IPS-15b (cell line): ENCODE results near the gene SIPA1L3.

Experiments used
- H3K27me3 ChIP-seq: one replicate; pipeline ENCODE4 v1.6.1; 2013; ENCODE audit warnings: low read length; ENCODE audit not compliant: control insufficient read depth, insufficient read depth
- H3K36me3 ChIP-seq: one replicate; pipeline ENCODE4 v1.6.1; 2013; ENCODE audit warnings: low read length; ENCODE audit not compliant: control insufficient read depth, insufficient read depth
- H3K4me1 ChIP-seq: one replicate; pipeline ENCODE4 v1.6.1; 2013; ENCODE audit warnings: mild to moderate bottlenecking, low read length; ENCODE audit not compliant: control insufficient read depth, insufficient read depth
- H3K4me3 ChIP-seq: one replicate; pipeline ENCODE4 v1.5.1; 2013; ENCODE audit warnings: low read depth, low read length
- H3K9ac ChIP-seq: one replicate; pipeline ENCODE4 v1.6.1; 2013; ENCODE audit warnings: low read depth, mild to moderate bottlenecking, low read length
- H3K9me3 ChIP-seq: one replicate; pipeline ENCODE4 v1.6.1; 2013; ENCODE audit warnings: mild to moderate bottlenecking, low read length; ENCODE audit not compliant: control insufficient read depth, insufficient read depth

Gene SIPA1L3

DNA sequence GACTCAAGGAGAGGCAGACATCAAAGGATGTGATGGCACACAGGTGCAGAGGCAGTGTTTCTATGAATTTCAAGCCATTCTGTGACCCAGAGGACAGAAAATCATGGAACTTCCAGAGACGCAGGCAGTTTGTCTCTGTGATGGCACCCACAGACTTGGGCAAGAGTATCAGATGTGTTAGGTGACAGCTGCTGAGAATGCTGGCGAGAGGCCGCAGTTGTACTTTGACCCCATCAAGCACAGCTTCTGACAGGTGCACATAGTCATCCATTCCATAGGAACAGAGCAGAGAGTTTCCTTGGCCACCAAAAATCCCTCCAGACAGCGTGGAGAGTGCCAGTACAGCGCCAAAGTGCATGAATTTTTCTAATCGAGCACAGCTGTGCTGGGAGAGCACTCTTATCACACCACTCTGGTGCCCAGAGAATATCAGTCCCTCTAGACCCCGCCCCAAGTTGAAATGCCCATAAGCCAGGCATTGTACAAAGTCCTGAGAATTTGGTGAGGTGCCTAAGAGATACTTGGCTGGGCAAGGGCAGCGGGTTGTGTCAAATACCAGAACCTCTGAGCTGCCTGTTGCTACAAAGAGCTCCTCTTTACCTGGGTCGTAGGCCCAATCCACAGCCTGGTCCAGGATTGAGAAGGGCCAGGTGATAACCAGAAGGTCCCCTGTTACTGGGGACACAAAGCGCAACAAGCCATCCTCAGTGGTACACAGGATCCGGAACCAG is 13.0 kb upstream of the SIPA1L3 start:
- no peak overlapping the region for H3K9ac ChIP-seq
- H3K27me3 ChIP-seq = no peaks in the 10 kb centered on the region
- H3K36me3 ChIP-seq = no peaks in the 10 kb centered on the region
- H3K9me3 ChIP-seq = no peaks in the 10 kb centered on the region
- no peaks in the 10 kb centered on the region for H3K4me1 ChIP-seq
- H3K4me3 ChIP-seq = no peak overlapping the region

DNA sequence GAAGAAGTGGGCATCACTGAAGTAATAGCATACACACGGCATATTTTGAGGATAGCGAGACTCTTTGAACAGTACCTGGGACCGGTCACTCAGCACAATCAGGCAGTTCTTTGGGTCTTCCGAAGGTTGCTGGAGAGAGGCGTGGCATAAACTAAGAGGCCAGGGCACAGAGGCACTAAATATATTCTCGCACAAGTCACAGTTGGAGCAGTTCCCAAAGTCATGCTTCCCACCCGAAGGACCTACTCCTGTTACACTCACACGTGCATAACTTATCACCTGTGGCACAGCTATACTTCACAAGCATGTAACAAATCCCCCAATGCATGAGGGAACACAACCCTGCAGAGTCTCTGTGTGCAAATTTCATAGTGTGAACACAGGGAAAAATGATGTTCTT is 10.8 kb upstream of the SIPA1L3 start:
- Histone ChIP-seq H3K4me1 (no peaks in the 10 kb centered on the region), H3K27me3 (no peaks in the 10 kb centered on the region), H3K36me3 (no peaks in the 10 kb centered on the region), H3K9ac (no peak overlapping the region), H3K4me3 (no peak overlapping the region), H3K9me3 (no peaks in the 10 kb centered on the region)

DNA sequence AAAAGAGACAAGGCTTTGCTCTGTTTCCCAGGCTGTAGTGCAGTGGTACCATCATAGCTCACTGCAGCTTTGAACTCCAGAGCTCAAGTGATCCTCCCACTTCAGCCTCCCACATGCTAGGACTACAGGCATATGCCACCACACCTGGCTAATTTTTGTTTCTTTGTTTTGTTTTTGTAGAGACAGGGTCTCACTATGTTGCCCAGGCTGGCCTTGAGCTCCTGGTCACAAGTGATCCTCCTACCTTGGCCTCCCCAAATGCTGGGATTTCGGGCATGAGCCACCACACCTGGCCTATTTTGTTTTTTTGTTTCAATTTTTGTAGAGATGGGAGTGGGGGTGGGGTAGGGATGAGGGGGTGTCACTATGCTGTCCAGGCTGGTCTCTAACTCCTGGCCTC is 7.6 kb upstream of the SIPA1L3 start:
- Histone ChIP-seq H3K27me3 (no peaks in the 10 kb centered on the region), H3K9ac (no peak overlapping the region), H3K4me1 (no peaks in the 10 kb centered on the region), H3K36me3 (no peaks in the 10 kb centered on the region), H3K4me3 (no peak overlapping the region), H3K9me3 (no peaks in the 10 kb centered on the region)

DNA sequence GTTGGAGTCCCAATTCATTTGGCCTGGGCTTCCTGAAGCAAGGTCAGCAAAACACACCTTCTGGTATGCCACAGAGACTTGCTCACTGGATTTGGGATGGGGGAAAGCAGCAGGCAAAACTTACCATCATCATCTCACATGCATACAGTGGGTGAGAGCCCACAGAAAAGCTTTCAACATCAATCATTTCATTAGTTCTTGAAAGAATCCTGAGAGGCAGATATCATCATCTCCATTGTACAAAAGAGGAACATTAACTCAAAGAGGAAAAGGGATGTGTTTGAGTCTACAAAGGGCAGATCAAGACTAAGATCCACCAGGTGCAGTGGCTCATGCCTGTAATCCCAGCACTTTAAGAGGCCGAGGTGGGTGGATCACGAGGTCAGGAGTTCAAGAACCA is 7.0 kb upstream of the SIPA1L3 start:
- H3K27me3 ChIP-seq = no peaks in the 10 kb centered on the region
- H3K4me1 ChIP-seq = no peaks in the 10 kb centered on the region
- H3K36me3 ChIP-seq = no peaks in the 10 kb centered on the region
- no peak overlapping the region for H3K4me3 ChIP-seq
- H3K9ac ChIP-seq = no peak overlapping the region
- no peaks in the 10 kb centered on the region for H3K9me3 ChIP-seq

DNA sequence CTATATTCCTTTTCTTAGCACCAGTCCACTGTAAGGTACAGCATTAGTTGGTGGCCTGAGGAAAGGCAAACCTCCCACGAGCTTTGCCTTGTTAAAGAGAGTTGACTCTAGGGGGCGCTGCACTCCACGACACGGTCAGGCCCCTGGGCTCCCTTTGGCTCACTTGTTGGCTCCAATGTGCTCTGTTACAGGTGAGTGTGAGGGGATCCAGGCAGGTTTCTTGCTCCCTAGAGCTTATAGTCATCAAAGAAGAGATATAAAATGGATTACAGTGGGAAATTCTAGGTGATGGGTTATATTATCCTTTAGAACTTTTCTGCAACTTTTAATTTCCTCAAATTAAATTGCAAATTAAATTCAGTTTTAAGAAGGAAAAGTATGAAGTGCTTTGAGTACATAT is 4.3 kb upstream of the SIPA1L3 start:
- Histone ChIP-seq H3K27me3 (no peaks in the 10 kb centered on the region), H3K4me3 (no peak overlapping the region), H3K4me1 (peaks cover 6% of the 10 kb centered on the region), H3K9me3 (no peaks in the 10 kb centered on the region), H3K36me3 (peaks cover 3% of the 10 kb centered on the region), H3K9ac (no peak overlapping the region)

DNA sequence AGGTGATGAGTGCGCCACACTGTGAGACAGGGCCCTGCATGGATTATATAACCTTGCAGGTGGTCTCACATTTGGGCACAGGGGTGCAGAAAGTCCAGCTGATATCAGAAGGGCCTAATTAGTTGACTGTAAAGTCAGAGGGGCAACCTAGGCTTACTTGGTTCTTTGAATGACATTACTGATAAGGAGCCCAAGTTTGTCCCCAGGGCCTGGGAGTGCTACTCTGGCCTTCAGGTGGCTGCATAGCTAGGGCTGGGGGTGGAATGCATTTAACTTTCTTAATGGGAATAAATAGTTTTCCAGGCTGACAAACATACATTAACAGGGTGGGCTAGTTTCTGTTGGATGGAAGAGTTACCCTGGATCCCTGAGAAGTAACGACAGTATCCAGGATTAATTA is 3.9 kb upstream of the SIPA1L3 start:
- no peak overlapping the region for H3K4me3 ChIP-seq
- H3K27me3 ChIP-seq = no peaks in the 10 kb centered on the region
- H3K36me3 ChIP-seq = peaks cover 3% of the 10 kb centered on the region
- peaks cover 6% of the 10 kb centered on the region for H3K4me1 ChIP-seq
- no peaks in the 10 kb centered on the region for H3K9me3 ChIP-seq
- H3K9ac ChIP-seq = no peak overlapping the region

DNA sequence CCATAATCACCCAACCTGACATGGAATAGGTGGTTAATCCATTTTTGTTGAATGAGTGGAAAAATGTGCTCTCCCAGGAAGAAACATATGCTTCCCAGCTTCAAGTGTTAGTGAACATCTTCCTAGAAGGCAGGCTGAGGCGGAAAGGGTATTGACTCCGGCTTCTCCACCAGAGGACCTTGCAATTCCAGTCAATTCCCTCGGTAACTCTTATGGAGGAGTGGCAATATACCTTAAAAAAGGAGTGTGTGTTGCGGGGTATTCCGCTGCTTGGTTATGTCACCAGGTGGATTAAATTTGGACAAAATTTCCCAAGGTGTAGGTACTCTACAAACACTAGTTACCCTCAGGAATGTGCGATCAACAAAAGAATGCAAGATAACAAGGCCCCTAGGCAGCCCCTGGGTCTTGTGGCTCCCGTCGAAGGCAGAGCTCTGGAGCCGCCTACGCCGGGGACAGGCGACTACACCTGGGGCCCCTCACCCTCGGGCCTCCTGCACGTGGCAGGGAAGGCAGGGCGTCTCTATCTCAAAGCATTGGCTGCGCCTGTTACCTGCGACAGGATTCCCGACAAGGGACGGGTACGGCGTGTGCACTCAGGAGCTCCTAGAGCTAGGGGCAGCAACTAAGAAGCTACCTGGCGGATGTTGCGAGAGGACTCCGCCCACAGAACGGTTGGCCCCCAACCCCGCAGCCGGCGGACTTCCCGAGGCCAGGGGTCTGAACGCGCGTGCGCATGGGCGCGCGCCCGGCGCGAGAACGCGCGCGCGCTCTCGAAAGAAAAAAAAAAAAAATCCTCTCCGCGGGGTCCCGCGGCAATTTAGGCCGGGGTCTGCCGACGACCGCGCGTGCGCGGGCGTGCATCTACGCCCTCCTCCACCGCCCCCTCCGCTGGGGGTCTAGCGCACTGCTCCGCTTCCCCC is 801 bp upstream of the SIPA1L3 start, which contains the start of gene WDR87:
Gene WDR87 (minus strand): TSS at position 649 of the 923 bp plus-strand sequence. CDS start 8,355 bp downstream, outside the sequence.
- H3K9me3 ChIP-seq = no peaks in the 10 kb centered on the region
- H3K4me3 ChIP-seq = peak within 1 kb of the TSS; percentile 72
- peaks cover 14% of the 10 kb centered on the region for H3K4me1 ChIP-seq
- peak within 1 kb of the TSS; percentile 85 for H3K9ac ChIP-seq
- H3K36me3 ChIP-seq = peaks cover 3% of the 10 kb centered on the region
- H3K27me3 ChIP-seq = no peaks in the 10 kb centered on the region

DNA sequence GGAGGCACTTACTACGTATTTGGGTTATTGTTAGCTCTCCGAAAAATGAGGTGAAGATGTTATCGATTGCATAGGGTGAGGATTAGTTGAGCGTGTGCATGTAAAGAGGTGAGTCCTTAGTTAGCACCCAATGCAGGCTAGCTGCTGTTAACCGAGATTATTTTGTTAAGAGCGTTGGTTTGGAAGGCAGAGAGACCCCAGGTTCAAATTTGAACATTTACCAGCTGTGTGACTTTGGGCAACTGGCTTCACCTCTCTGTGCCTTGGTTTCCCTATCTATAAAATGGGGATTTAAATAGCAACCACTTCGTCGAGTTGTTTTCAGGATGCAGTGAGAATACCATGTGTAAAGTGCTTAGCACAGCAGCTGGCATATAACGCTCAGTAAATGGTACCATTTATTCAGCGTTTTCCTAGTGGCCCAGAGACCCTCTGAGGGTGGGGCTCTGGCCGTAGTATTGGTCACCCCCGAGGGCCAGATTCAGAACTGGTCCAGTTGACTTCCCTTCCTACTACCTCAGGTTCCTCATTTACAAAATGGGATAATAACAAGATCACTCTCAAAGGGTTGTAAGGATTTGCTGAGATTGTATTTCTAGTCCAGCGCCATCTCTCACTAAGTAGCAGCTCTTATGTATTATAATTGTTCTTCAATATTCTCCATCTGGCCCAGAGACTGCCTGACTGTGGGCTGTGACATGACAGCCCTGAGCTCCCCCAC is 887 bp downstream of the SIPA1L3 start:
- H3K4me1 ChIP-seq = peaks cover 14% of the 10 kb centered on the region
- H3K9ac ChIP-seq = peak overlapping the region; percentile 28
- H3K9me3 ChIP-seq = no peaks in the 10 kb centered on the region
- peaks cover 3% of the 10 kb centered on the region for H3K36me3 ChIP-seq
- H3K4me3 ChIP-seq = peak overlapping the region; percentile 72
- H3K27me3 ChIP-seq = no peaks in the 10 kb centered on the region

DNA sequence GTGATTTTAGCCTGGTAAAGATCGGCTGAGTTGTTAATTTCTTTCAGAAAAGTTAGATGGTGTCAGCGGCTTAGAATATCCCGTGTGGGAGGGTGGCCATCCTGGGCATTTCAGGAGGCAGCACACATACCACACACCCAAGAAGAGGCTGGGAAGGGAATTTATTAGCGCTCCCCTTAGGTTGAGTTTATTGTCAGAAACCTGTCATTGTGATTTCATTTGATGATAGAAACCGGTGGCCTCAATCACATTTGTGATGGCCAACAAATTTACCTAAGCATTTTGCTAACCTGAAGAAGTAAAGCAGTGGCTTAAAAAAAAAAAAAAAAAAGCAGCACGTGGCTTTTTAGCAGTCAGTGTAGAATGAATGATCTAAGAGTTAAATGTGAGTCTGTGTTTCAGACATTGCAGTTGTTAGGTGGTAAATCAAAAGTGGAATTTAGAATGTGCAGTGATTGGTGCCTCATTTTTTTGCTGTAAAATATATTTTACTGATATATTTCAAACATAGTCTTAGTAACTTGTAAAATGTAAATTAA is 2.7 kb downstream of the SIPA1L3 start:
- peaks cover 14% of the 10 kb centered on the region for H3K4me1 ChIP-seq
- no peak overlapping the region for H3K4me3 ChIP-seq
- peaks cover 3% of the 10 kb centered on the region for H3K36me3 ChIP-seq
- H3K9ac ChIP-seq = no peak overlapping the region
- no peaks in the 10 kb centered on the region for H3K27me3 ChIP-seq
- no peaks in the 10 kb centered on the region for H3K9me3 ChIP-seq

DNA sequence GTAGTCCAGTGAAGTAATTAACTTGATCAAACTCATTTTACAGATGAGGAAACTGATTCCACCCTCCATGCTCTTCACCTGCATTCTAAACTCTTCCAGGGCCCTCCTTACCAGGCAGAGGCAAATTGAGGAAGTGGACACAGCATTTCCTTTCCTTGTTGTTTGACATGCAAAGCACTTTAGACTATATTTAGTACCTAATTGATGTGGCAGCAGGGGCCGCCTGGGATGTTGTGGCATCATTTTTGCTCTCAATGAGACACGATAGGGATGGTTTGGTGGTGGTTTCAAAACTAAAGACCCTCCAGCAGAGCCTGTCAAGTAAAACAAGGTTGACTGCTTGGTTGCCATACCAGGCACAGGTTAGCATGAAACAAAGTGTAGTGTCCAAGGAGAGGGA is 7.9 kb downstream of the SIPA1L3 start:
- no peaks in the 10 kb centered on the region for H3K27me3 ChIP-seq
- H3K36me3 ChIP-seq = no peaks in the 10 kb centered on the region
- H3K9ac ChIP-seq = peak overlapping the region; percentile 12
- no peak overlapping the region for H3K4me3 ChIP-seq
- no peaks in the 10 kb centered on the region for H3K9me3 ChIP-seq
- peaks cover 6% of the 10 kb centered on the region for H3K4me1 ChIP-seq
